Stimulated activated naive CD8-positive, alpha-beta T cell treated with anti-CD3 and anti-CD28 coated beads, Interleukin-15, amount 100 ng/mL, for 72 hours (primary cell): ENCODE results near the gene PDZD2.
"Not testable (repeated sequence)": the region's sequence is repeated elsewhere in the genome, so short reads cannot be mapped to it uniquely, and the experiment has no call there.

Experiments used
- ATAC-seq: fragments of 150-1000 bp; cut with Tn5 transposase; 2 replicates; pipeline ENCODE4 v1.10.0; 2021; ENCODE audit warnings: mild to moderate bottlenecking, moderate library complexity
- DNase-seq, 2 donors: peaks; one replicate each; pipeline ENCODE4 v3.0.0; 2021 to 2022
- H3K27ac Mint-ChIP-seq, 2 donors: one replicate each; pipeline ENCODE4 v1.8.0; 2022; ENCODE audit warnings: mild to moderate bottlenecking in 2 of 2, mixed read lengths in 2 of 2, moderate library complexity in 2 of 2
- H3K27me3 Mint-ChIP-seq: one replicate; pipeline ENCODE4 v1.8.0; 2022; ENCODE audit warnings: mixed read lengths
- H3K4me1 Mint-ChIP-seq: one replicate; pipeline ENCODE4 v1.8.0; 2022; ENCODE audit warnings: mild to moderate bottlenecking, mixed read lengths
- H3K4me3 Mint-ChIP-seq, 2 donors: one replicate each; pipeline ENCODE4 v1.8.0; 2022; ENCODE audit warnings: mild to moderate bottlenecking in 2 of 2, mixed read lengths in 2 of 2, moderate library complexity in 1 of 2
- H3K9me3 Mint-ChIP-seq, 2 donors: one replicate each; pipeline ENCODE4 v1.8.0; 2022; ENCODE audit warnings: mixed read lengths in 2 of 2

PDZD2 gene

DNA sequence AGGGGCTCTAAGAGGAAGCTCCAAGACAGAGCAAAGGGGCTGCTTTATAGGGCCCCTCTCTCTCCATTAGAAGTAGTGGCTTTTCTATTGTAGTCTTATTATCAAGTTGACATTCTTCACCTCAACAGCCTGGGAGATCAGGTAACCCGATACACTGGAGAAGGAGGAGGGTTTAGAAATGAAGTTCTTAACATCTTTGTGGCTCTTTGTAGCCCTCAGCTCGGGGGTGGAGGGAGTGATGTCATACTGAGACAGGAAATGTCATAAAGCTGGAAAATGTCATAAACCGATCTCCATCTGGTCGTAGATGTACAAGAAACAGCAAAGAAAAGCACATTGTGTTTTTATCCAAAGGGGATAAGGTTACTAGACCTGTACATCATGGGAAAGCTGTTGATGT is 17.9 kb downstream of the PDZD2 start:
- Mint-ChIP-seq H3K4me3 (no peak overlapping the region), H3K27me3 (peaks cover 36% of the 10 kb centered on the region), H3K27ac (no peak overlapping the region), H3K9me3 (no peaks in the 10 kb centered on the region), H3K4me1 (no peaks in the 10 kb centered on the region)
- ATAC-seq (no peak), DNase-seq (no peak)

DNA sequence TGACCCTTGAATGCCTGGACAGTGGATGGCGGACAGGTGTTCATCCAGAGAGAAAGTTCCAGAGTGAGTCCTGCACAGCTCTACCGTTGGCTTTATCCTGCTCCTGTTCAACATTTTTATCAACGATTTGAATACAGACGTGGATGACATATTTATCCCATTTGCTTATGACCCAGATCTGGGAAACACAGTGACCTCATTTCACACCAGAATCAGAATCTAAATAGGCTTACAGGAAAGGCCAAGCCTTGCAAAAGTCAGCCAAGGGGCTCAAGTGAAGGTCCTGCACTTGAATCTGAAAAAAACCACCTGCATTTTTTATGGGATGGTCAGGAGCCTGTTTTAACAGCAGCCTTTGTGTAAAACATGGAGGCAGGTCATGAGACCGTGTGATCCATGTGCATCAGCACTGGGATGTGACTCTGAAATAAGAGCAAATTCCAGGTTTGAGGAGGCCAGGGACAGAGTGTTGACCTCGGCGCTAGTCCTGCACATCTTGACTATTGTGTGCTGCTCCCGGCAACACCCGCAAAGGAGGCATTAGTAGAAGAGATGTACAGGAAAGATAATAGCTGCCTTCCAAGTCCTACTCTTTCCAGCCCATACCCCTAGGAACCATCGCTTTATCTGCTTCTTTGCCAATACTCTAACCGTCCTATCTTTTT is 18.5 kb downstream of the PDZD2 start:
- Mint-ChIP-seq H3K27ac (no peak overlapping the region), H3K4me3 (no peak overlapping the region), H3K27me3 (peaks cover 36% of the 10 kb centered on the region), H3K4me1 (no peaks in the 10 kb centered on the region), H3K9me3 (no peaks in the 10 kb centered on the region)
- ATAC-seq (no peak), DNase-seq (no peak)

GRCh38 chr5:31661257-31661656 is 22.3 kb downstream of the PDZD2 start:
- H3K4me1 Mint-ChIP-seq, result no peaks in the 10 kb centered on the region
- no peak for DNase-seq
- H3K27me3 Mint-ChIP-seq, result peaks cover 27% of the 10 kb centered on the region
- ATAC-seq, result no peak
- H3K4me3 Mint-ChIP-seq, result no peak overlapping the region
- H3K9me3 Mint-ChIP-seq, result no peaks in the 10 kb centered on the region
- H3K27ac Mint-ChIP-seq, result no peak overlapping the region

- no peak for ATAC-seq
- H3K9me3 Mint-ChIP-seq, result no peaks in the 10 kb centered on the region
- H3K4me1 Mint-ChIP-seq, result no peaks in the 10 kb centered on the region
- H3K4me3 Mint-ChIP-seq, result no peak overlapping the region
- DNase-seq, result no peak
- H3K27me3 Mint-ChIP-seq, result peaks cover 24% of the 10 kb centered on the region
- H3K27ac Mint-ChIP-seq, result no peak overlapping the region
Observed at GRCh38 chr5:31663519-31663918, 24.6 kb downstream of the PDZD2 start.

DNA sequence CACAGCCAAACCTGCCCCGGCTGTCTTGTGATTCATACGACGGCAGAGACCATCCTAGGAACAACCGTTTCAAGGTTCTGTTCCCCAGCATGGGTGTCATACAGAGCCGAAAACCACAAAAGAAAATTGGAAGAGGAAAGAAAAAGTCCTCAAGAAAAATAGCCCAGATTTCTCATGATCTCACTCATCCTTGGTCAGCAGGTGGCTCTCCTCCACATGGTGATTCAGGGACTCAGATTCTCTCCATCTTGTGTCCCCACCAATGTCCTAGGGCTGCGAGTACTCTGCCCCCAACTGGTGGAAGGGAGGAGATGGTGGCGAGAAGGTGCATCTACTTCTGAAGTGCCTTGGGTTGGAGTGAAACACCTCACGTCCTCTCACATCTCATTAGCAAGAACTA is 25.6 kb downstream of the PDZD2 start:
- Mint-ChIP-seq H3K27me3 (peaks cover 13% of the 10 kb centered on the region), H3K27ac (peak overlapping the region in 1 of 2 donors; percentile 51), H3K9me3 (no peaks in the 10 kb centered on the region), H3K4me3 (no peak overlapping the region), H3K4me1 (no peaks in the 10 kb centered on the region)
- no peak for ATAC-seq
- DNase-seq, result no peak

- DNase-seq (no peak), ATAC-seq (no peak)
- Mint-ChIP-seq H3K4me1 (no peaks in the 10 kb centered on the region), H3K4me3 (no peak overlapping the region), H3K27ac (no peak overlapping the region), H3K27me3 (no peaks in the 10 kb centered on the region), H3K9me3 (peaks cover 0 to 6% of the 10 kb centered on the region in 2 donors)
Observed at GRCh38 chr5:31671339-31671741, 32.4 kb downstream of the PDZD2 start.

- ATAC-seq (no peak), DNase-seq (no peak)
- H3K4me1 Mint-ChIP-seq, result no peaks in the 10 kb centered on the region
- H3K27ac Mint-ChIP-seq, result no peak overlapping the region
- peaks cover 0 to 6% of the 10 kb centered on the region in 2 donors for H3K9me3 Mint-ChIP-seq
- H3K4me3 Mint-ChIP-seq, result no peak overlapping the region
- no peaks in the 10 kb centered on the region for H3K27me3 Mint-ChIP-seq
Observed at GRCh38 chr5:31674371-31674951, 35.5 kb downstream of the PDZD2 start.

GRCh38 chr5:31675472-31675871 is 36.5 kb downstream of the PDZD2 start:
- DNase-seq, result no peak
- Mint-ChIP-seq H3K4me1 (no peaks in the 10 kb centered on the region), H3K4me3 (no peak overlapping the region), H3K27me3 (no peaks in the 10 kb centered on the region), H3K9me3 (peaks cover 0 to 6% of the 10 kb centered on the region in 2 donors), H3K27ac (no peak overlapping the region)
- ATAC-seq, result no peak

DNA sequence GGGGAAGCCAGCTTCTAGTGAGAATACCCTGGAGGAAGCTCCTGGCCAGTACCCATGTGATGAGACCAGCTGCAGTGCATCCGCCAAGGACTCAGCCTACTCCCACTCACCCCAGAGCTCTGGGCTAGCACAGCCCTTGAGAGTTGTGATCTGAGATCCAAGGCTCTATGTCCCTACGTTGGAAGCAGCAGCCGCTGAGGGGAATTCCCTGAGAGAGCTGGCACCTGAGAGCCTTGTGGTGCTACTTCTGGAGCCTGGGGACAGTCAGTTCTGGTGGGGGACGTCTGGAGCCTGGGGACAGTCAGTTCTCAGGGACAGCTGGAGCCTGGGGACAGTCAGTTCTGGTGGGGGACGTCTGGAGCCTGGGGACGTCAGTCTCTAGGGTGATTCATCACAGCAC is 39.2 kb downstream of the PDZD2 start:
- Mint-ChIP-seq H3K9me3 (peaks cover 0 to 6% of the 10 kb centered on the region in 2 donors), H3K27me3 (no peaks in the 10 kb centered on the region), H3K27ac (no peak overlapping the region), H3K4me1 (no peaks in the 10 kb centered on the region), H3K4me3 (no peak overlapping the region)
- DNase-seq (no peak), ATAC-seq (no peak)

DNA sequence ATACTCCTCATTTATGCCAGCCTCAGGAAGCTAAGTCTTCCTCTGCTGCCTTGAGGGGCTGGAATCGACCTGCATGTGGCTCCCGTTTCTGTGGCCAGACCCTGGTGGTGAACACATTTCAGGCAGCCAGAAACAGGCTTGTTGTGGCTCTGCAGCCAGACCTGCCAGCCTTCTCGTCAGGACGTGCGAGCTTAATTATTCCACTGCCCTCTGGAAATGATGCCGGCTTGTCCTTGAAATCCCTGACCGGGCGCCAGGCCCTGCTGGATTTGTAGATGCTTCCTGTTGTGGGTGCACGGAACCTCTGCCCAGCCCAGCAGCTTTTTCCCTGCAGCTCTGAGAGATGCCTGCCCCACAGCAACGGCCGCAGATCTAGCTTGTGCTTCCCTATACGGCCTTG is 41.6 kb downstream of the PDZD2 start:
- H3K9me3 Mint-ChIP-seq, result no peaks in the 10 kb centered on the region
- DNase-seq, result no peak
- no peak overlapping the region for H3K27ac Mint-ChIP-seq
- H3K27me3 Mint-ChIP-seq, result peaks cover 8% of the 10 kb centered on the region
- no peaks in the 10 kb centered on the region for H3K4me1 Mint-ChIP-seq
- H3K4me3 Mint-ChIP-seq, result no peak overlapping the region
- no peak for ATAC-seq

- ATAC-seq (no peak), DNase-seq (no peak)
- Mint-ChIP-seq H3K9me3 (no peaks in the 10 kb centered on the region), H3K4me1 (no peaks in the 10 kb centered on the region), H3K27ac (no peak overlapping the region), H3K4me3 (no peak overlapping the region), H3K27me3 (peaks cover 8% of the 10 kb centered on the region)
Observed at GRCh38 chr5:31682025-31682424, 43.1 kb downstream of the PDZD2 start.

DNA sequence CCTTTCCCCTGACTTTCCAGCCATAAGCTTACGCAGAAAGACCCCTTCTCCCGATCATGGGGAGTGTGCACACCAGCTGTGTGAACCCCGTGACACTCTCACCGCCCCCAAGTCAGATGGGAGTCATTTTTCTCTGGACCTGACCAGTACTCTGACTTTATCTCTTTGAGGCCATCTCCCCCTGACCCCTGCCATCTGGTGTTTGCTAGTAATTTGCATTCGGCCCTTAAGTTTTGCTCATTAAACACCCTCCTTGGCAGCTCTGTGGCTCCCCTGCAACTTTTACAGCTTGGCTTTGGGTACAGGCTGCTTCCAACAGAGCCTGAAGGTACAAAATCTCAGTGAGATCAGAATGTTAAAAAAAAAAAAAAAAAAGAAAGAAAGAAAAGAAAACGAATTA is 43.9 kb downstream of the PDZD2 start:
- DNase-seq, result no peak
- Mint-ChIP-seq H3K4me1 (no peaks in the 10 kb centered on the region), H3K4me3 (no peak overlapping the region), H3K27me3 (peaks cover 8% of the 10 kb centered on the region), H3K27ac (peak overlapping the region in 1 of 2 donors; percentile 76), H3K9me3 (no peaks in the 10 kb centered on the region)
- ATAC-seq, result no peak

DNA sequence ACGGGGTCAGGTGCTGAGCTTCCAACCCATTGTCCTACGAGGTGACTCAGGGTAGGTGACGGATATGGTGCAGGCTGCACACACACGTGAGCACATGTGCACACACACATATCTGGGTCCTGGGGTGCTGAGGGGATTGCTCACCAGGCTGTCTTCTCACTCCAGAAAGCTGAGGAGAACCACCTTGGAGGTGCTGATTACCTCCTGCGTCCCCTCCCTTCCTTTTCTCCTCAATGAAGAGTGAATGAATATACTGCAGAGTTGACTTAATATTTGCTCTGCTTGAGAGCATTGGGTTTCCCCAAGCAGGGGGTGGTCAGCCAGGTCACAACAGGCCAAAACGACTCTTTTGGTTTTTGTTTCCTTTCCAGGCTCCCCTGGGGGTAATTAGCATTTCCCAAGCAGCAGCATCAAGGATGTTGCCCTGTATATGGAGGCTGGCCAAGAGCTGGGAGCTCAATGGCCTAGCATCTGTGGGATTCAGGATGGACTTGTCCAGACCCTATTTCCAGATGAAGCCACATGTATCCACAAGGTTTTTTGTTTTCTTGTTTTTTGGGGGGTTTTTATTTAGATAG is 49.7 kb downstream of the PDZD2 start:
- ATAC-seq (no peak), DNase-seq (no peak)
- Mint-ChIP-seq H3K27ac (no peak overlapping the region), H3K4me1 (no peaks in the 10 kb centered on the region), H3K4me3 (no peak overlapping the region), H3K27me3 (peaks cover 8% of the 10 kb centered on the region), H3K9me3 (no peaks in the 10 kb centered on the region)

DNA sequence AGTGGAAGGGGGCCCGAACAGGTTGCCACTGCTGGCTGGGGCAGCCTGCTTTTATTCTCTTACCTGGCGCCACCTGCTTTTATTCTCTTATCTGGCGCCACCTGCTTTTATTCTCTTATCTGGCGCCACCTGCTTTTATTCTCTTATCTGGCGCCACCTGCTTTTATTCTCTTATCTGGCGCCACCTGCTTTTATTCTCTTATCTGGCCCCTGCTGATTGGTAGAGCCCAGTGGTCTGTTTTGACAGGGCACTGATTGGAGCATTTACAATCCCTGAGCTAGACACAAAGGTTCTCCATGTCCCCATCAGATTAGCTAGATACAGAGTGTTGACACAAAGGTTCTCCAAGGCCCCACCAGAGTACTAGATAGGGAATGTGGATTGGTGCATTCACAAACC is 52.5 kb downstream of the PDZD2 start:
- not testable (repeated sequence) for H3K4me1 Mint-ChIP-seq, ATAC-seq, H3K9me3 Mint-ChIP-seq, H3K27ac Mint-ChIP-seq, H3K27me3 Mint-ChIP-seq, H3K4me3 Mint-ChIP-seq, DNase-seq

DNA sequence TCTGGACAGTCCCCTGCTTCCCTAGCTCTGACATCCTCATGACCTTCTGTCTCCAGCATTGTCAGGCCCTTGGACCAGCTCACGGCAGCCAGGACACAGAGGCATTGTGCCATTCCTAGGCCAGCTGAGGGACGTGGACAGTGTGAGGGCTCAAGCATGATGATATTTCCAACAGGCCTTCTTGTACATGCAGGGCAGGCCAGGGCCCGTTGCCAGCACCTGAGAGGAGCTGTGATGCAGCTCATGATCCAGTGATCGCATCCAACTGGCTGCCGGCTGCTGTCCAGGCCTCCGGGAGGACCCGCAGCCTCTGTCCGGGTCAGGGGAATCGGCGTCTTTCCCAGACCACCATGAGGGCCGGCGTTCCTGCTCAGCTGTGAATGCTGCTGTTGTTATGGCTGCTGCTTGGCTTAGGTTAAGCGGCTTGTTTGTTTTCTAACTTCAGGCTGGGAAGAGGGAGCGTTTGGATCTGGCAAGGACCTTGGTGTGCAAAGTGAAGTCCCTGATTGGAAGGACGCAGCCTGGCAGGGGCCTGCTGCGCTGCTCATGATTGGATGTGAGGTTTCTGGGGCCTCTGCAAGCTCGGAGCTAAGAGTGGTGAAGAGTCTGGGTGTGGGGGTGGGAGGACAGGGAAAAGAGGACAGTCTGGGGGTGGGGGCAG is 53.8 kb downstream of the PDZD2 start:
- no peaks in the 10 kb centered on the region for H3K9me3 Mint-ChIP-seq
- H3K27me3 Mint-ChIP-seq, result no peaks in the 10 kb centered on the region
- H3K27ac Mint-ChIP-seq, result peak overlapping the region in 1 of 2 donors; percentile 34
- no peaks in the 10 kb centered on the region for H3K4me1 Mint-ChIP-seq
- no peak for ATAC-seq
- no peak for DNase-seq
- no peak overlapping the region for H3K4me3 Mint-ChIP-seq

GRCh38 chr5:31698673-31699072 is 59.7 kb downstream of the PDZD2 start:
- Mint-ChIP-seq H3K27ac (no peak overlapping the region), H3K4me1 (no peaks in the 10 kb centered on the region), H3K27me3 (peaks cover 3% of the 10 kb centered on the region), H3K4me3 (no peak overlapping the region), H3K9me3 (no peaks in the 10 kb centered on the region)
- ATAC-seq, result no peak
- DNase-seq, result no peak
